ENCODE measurements around the gene SALL4.

SALL4 gene

DNA sequence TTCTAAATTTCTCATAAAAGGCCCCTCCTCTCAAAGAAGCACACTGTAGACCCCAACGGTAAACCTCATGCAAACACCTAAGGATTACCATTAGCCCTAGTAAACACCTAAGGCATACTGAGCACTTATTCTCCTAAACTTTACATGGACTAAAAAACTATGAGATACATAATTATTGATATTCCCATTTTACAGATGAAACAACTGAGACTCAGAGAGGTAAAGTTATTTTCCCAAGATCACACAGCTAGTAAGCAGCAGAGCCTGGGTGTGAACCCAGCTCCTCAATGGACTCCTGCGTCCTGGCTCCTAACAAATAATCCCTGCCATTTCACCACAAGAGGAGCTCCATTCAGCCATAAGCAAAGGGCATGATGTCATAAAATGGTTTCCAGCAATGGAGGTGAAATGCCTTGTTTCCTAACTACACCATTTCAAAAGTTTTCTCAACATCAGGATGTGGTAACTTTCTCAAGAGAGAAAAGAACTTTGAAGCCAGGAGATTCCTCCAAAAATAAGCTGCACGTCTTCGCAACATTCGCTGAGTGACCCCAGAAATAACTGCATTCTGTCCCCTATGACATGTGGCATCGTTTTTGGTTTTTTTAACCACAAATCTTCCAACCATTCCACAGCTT lies 38.2 kb downstream of the SALL4 start:
- Histone ChIP-seq H3K79me2 (ENCODE audit: insufficient read depth, low read length) (no peaks in the 10 kb centered on the region), H2AFZ (ENCODE audit: low read depth, low read length, severe bottlenecking) (no peak overlapping the region), H3K4me3 (ENCODE audit: insufficient read depth, low read length, poor library complexity, severe bottlenecking) (no peak overlapping the region), H3K9me2 (replicated peaks; ENCODE audit: insufficient read depth, low read length) (no peaks in the 10 kb centered on the region), H3K27me3 (ENCODE audit: low read length) (no peaks in the 10 kb centered on the region), H3K9me3 (ENCODE audit: insufficient read depth, low read length) (no peaks in the 10 kb centered on the region), H3K9ac (ENCODE audit: low read length) (no peak overlapping the region), H3K36me3 (ENCODE audit: low read length) (no peaks in the 10 kb centered on the region), H3K27ac (ENCODE audit: low read depth, low read length) (no peak overlapping the region), H3F3A (ENCODE audit: insufficient read depth) (no peaks in the 10 kb centered on the region), H4K20me1 (ENCODE audit: low read depth, low read length) (no peaks in the 10 kb centered on the region), H3K4me2 (ENCODE audit: low read depth, low read length, poor library complexity, severe bottlenecking) (no peak overlapping the region)
- TF ChIP-seq EZH2phosphoT487 (conservative IDR thresholded peaks at IDR 0.05; ENCODE audit: low read length) = no peak
- no peak for TF ChIP-seq CTCF (IDR thresholded peaks at IDR 0.05; ENCODE audit: insufficient read depth, low read length, poor library complexity, severe bottlenecking)

GRCh38 chr20:51760905-51761546 lies 41.3 kb downstream of the SALL4 start:
- Histone ChIP-seq H3K9ac (ENCODE audit: low read length) (no peak overlapping the region), H3K27ac (ENCODE audit: low read depth, low read length) (no peak overlapping the region), H3K79me2 (ENCODE audit: insufficient read depth, low read length) (no peaks in the 10 kb centered on the region), H3F3A (ENCODE audit: insufficient read depth) (no peaks in the 10 kb centered on the region), H3K36me3 (ENCODE audit: low read length) (no peaks in the 10 kb centered on the region), H3K4me2 (ENCODE audit: low read depth, low read length, poor library complexity, severe bottlenecking) (no peak overlapping the region), H3K4me3 (ENCODE audit: insufficient read depth, low read length, poor library complexity, severe bottlenecking) (no peak overlapping the region), H2AFZ (ENCODE audit: low read depth, low read length, severe bottlenecking) (no peak overlapping the region), H4K20me1 (ENCODE audit: low read depth, low read length) (no peaks in the 10 kb centered on the region), H3K9me3 (ENCODE audit: insufficient read depth, low read length) (no peaks in the 10 kb centered on the region), H3K27me3 (ENCODE audit: low read length) (no peaks in the 10 kb centered on the region), H3K9me2 (replicated peaks; ENCODE audit: insufficient read depth, low read length) (no peaks in the 10 kb centered on the region)
- TF ChIP-seq CTCF (IDR thresholded peaks at IDR 0.05; ENCODE audit: insufficient read depth, low read length, poor library complexity, severe bottlenecking) (no peak), EZH2phosphoT487 (conservative IDR thresholded peaks at IDR 0.05; ENCODE audit: low read length) (no peak)

DNA sequence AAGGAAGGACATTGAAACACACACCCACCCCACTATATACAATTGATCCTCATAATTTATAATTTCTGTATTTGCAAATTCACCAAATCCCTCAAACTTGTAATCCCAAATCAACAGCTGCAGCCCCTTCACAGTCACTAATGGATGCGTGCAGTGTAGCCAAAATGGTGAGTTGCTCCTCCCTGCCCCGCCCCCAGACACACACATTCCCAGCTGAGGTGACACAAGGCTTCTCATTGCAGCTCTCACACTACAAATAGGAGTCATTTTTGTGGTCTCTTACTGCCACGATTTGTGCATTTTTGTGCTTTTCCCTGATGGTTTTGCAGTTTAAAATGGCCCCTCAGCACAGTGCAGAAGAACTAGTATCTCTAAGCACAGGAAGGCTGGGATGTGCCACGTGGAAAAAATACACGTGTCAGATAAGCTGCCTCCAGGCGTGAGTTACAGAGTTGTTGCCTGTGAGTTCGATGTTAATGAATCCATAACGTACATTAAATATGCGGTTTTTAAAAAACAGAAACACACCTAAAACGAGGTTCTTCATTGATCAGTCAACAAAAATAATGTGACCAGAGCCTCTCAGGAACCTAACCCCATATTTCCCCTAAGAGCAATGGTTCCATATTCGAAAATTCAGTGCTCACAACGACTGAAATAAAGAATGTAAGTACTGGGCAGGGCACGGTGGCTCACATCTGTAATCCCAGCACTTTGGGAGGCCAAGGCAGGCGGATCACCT lies 42.4 kb downstream of the SALL4 start:
- no peaks in the 10 kb centered on the region for H3F3A ChIP-seq (ENCODE audit: insufficient read depth)
- no peaks in the 10 kb centered on the region for H3K9me2 ChIP-seq (replicated peaks; ENCODE audit: insufficient read depth, low read length)
- H2AFZ ChIP-seq (ENCODE audit: low read depth, low read length, severe bottlenecking) = no peak overlapping the region
- no peaks in the 10 kb centered on the region for H3K9me3 ChIP-seq (ENCODE audit: insufficient read depth, low read length)
- H4K20me1 ChIP-seq (ENCODE audit: low read depth, low read length) = no peaks in the 10 kb centered on the region
- H3K36me3 ChIP-seq (ENCODE audit: low read length) = no peaks in the 10 kb centered on the region
- no peak overlapping the region for H3K9ac ChIP-seq (ENCODE audit: low read length)
- H3K27ac ChIP-seq (ENCODE audit: low read depth, low read length) = no peak overlapping the region
- TF ChIP-seq CTCF (IDR thresholded peaks at IDR 0.05; ENCODE audit: insufficient read depth, low read length, poor library complexity, severe bottlenecking) (no peak), EZH2phosphoT487 (conservative IDR thresholded peaks at IDR 0.05; ENCODE audit: low read length) (no peak)
- H3K4me3 ChIP-seq (ENCODE audit: insufficient read depth, low read length, poor library complexity, severe bottlenecking) = no peak overlapping the region
- no peak overlapping the region for H3K4me2 ChIP-seq (ENCODE audit: low read depth, low read length, poor library complexity, severe bottlenecking)
- no peaks in the 10 kb centered on the region for H3K27me3 ChIP-seq (ENCODE audit: low read length)
- no peaks in the 10 kb centered on the region for H3K79me2 ChIP-seq (ENCODE audit: insufficient read depth, low read length)
